CD4-positive, alpha-beta T cell treated with Interleukin-10 for 1 hour (primary cell): ENCODE measurements around the gene MAGT1.
"Not testable (repeated sequence)": the region's sequence is repeated elsewhere in the genome, so short reads cannot be mapped to it uniquely, and the experiment has no call there.

Source experiments
- DNase-seq: peaks from one replicate; pipeline ENCODE4 v3.0.0-alpha.2; 2020

MAGT1 gene

GRCh38 chrX:77821989-77822388 lies 73.2 kb downstream of the MAGT1 start:
- DNase-seq = not testable (repeated sequence)

- no peak for DNase-seq
Observed at GRCh38 chrX:77820091-77820727, 75.0 kb downstream of the MAGT1 start.

GRCh38 chrX:77814210-77814609 lies 81.0 kb downstream of the MAGT1 start:
- DNase-seq = no peak

- DNase-seq = no peak
Observed at GRCh38 chrX:77802201-77802600, 93.0 kb downstream of the MAGT1 start.

GRCh38 chrX:77795124-77795523 lies 100.1 kb downstream of the MAGT1 start:
- no peak for DNase-seq

GRCh38 chrX:77793946-77794345 lies 101.3 kb downstream of the MAGT1 start:
- no peak for DNase-seq

- DNase-seq = peak; percentile 72
Observed at GRCh38 chrX:77788050-77788449, 107.2 kb downstream of the MAGT1 start.

GRCh38 chrX:77786365-77786680 lies 108.9 kb downstream of the MAGT1 start:
- DNase-seq = no peak

GRCh38 chrX:77785486-77786364 lies 109.5 kb downstream of the MAGT1 start, which contains the start of gene ATRX:
Gene ATRX, minus strand, starts transcription at chrX:77786216. Its CDS starts 215 bp downstream, at chrX:77786001.
- DNase-seq = peak; percentile 86

- no peak for DNase-seq
Observed at GRCh38 chrX:77779695-77780094, 115.5 kb downstream of the MAGT1 start.

- DNase-seq = no peak
Observed at GRCh38 chrX:77776659-77777058, 118.6 kb downstream of the MAGT1 start.
